K562 (cell line): ENCODE measurements around the gene NUDT1. TPM values are rescaled to one million over a fixed set of nuclear protein-coding genes. Genes with fewer than 3 reads are reported as not detected.

Source experiments
- ATAC-seq: fragments of 200-7000 bp; cut with Tn5 transposase; 3 replicates; pipeline ENCODE4 v1.9.1; 2020; ENCODE audit warnings: moderate library complexity
- BruUV-seq: library from RNA; stranded (reverse); fragments of 400-500 nt; replicated peaks from 2 replicates; lab custom pipeline; 2021; lab: Mats Ljungman, UMichigan
- CTCF ChIA-PET: fragments of 300-600 bp; formaldehyde crosslinking; extraction: SDS; loops from one replicate; lab custom pipeline; 2021; ENCODE audit warnings: low intra/inter-chr PET ratio; lab: Yijun Ruan, JAX
- POLR2A ChIA-PET: fragments of 300-600, 350-650 bp; sonication (Branson Sonifier 250); formaldehyde crosslinking; extraction: SDS; loops from one replicate; lab custom pipeline; 2021; ENCODE audit warnings: antibody characterized with exemption, inconsistent platforms; lab: Yijun Ruan, JAX
- DNase-seq, 4 experiments: peaks; one replicate each; pipeline versions ENCODE4 v3.0.0 to v3.0.0-alpha.2; 2011 to 2018; ENCODE audit warnings: low spot score in 3 of 4, mixed read lengths in 3 of 4; ENCODE audit errors: extremely low read depth in 1 of 4
- FAIRE-seq: peaks from 2 replicates; lab custom pipeline; 2011; peaks lifted over from hg19 to GRCh38; lab: Jason Lieb, UNC
- H2AFZ ChIP-seq: 2 replicates; pipeline ENCODE4 v1.6.0; 2011; ENCODE audit warnings: low read depth, low read length, control low read depth, inconsistent platforms
- H3K27ac ChIP-seq: fragments of 200-600 bp; 3 replicates; pipeline ENCODE4 v1.8.0; 2011; ENCODE audit warnings: low read depth, mild to moderate bottlenecking, control low read depth, inconsistent platforms, low read length, moderate library complexity, mixed read lengths; ENCODE audit errors: extremely low read depth
- H3K27me3 ChIP-seq, 2 experiments: fragments of 300-600 bp in 1 of 2; 2 replicates in 1 of 2; 3 replicates in 1 of 2; pipeline versions ENCODE4 v1.6.0 to v1.8.0; 2011; ENCODE audit warnings: inconsistent platforms in 2 of 2, low read length in 2 of 2, mild to moderate bottlenecking in 1 of 2, mixed read lengths in 1 of 2, moderate library complexity in 1 of 2; ENCODE audit not compliant: control insufficient read depth in 2 of 2, insufficient read depth in 2 of 2
- H3K36me3 ChIP-seq: fragments of 300-600 bp; 3 replicates; pipeline ENCODE4 v1.8.0; 2011; ENCODE audit warnings: mild to moderate bottlenecking, low read length, inconsistent platforms; ENCODE audit not compliant: control insufficient read depth, insufficient read depth
- H3K4me1 ChIP-seq, 2 experiments: fragments of 200-600 bp in 1 of 2; replicated peaks in 1 of 2; 2 replicates in 1 of 2; 3 replicates in 1 of 2; pipeline versions ENCODE4 v1.5.1 to v1.8.0; 2011; ENCODE audit warnings: inconsistent platforms in 2 of 2, low read length in 2 of 2, mild to moderate bottlenecking in 1 of 2, mixed read lengths in 1 of 2, moderate library complexity in 1 of 2; ENCODE audit not compliant: control insufficient read depth in 2 of 2, insufficient read depth in 2 of 2
- H3K4me2 ChIP-seq: 2 replicates; pipeline ENCODE4 v1.6.1; 2011; ENCODE audit warnings: low read length, control low read depth, inconsistent platforms, mixed read lengths; ENCODE audit not compliant: insufficient read depth
- H3K4me3 ChIP-seq: fragments of 200-600 bp; sonication (generic), shearing (Covaris generic); 2 replicates; pipeline ENCODE4 v1.5.1; 2016; ENCODE audit warnings: control low read depth, inconsistent platforms
- H3K79me2 ChIP-seq: fragments of 200-600 bp; 3 replicates; pipeline ENCODE4 v1.8.0; 2011; ENCODE audit warnings: low read length, inconsistent platforms; ENCODE audit not compliant: control insufficient read depth, insufficient read depth
- H3K9ac ChIP-seq, 2 experiments: 2 replicates each; pipeline versions ENCODE4 v1.6.0 to v1.6.1; 2011; ENCODE audit warnings: low read depth in 2 of 2, low read length in 2 of 2, control low read depth in 1 of 2, inconsistent platforms in 1 of 2, mild to moderate bottlenecking in 1 of 2, mixed read lengths in 1 of 2; ENCODE audit not compliant: insufficient read depth in 1 of 2
- H3K9me1 ChIP-seq: one replicate; pipeline ENCODE4 v1.6.0; 2011; ENCODE audit warnings: inconsistent platforms, mild to moderate bottlenecking, low read length, moderate library complexity; ENCODE audit not compliant: control insufficient read depth, insufficient read depth
- H3K9me3 ChIP-seq: replicated peaks from 2 replicates; pipeline ENCODE4 v1.5.1; 2011; ENCODE audit warnings: low read depth, low read length, inconsistent platforms; ENCODE audit not compliant: control insufficient read depth, insufficient read depth
- H4K20me1 ChIP-seq: replicated peaks from 2 replicates; pipeline ENCODE4 v1.6.1; 2011; ENCODE audit warnings: low read length, inconsistent platforms, mixed read lengths; ENCODE audit not compliant: control insufficient read depth, insufficient read depth
- CHD1 ChIP-seq: fragments of 200-600 bp; sonication (generic); IDR thresholded peaks from one replicate; pipeline ENCODE4 v1.6.1; 2012; ENCODE audit warnings: mild to moderate bottlenecking, moderate library complexity, low read length, inconsistent platforms
- ESRRA ChIP-seq: fragments of 450-650 bp; IDR thresholded peaks from 2 replicates; pipeline ENCODE4 v1.6.1; 2014; ENCODE audit warnings: low read depth, mild to moderate bottlenecking, moderate library complexity, borderline replicate concordance
- FIP1L1 ChIP-seq: fragments of 200-400 bp; formaldehyde crosslinking; IDR thresholded peaks from 2 replicates; pipeline ENCODE4 v1.6.1; 2018; ENCODE audit warnings: mild to moderate bottlenecking, low read depth, low read length; ENCODE audit not compliant: poor library complexity, severe bottlenecking
- POU5F1 ChIP-seq: fragments of 150-350 bp; IDR thresholded peaks from 2 replicates; pipeline ENCODE4 v1.6.1; 2014; ENCODE audit warnings: borderline replicate concordance, low read length, low read depth, mild to moderate bottlenecking; ENCODE audit not compliant: partially characterized antibody
- RAD51 ChIP-seq: fragments of 450-650 bp; IDR thresholded peaks from 2 replicates; pipeline ENCODE4 v1.7.1; 2016; ENCODE audit warnings: low read depth, mild to moderate bottlenecking, borderline replicate concordance
- RUNX1 ChIP-seq: sonication (generic); IDR thresholded peaks from 2 replicates; pipeline ENCODE4 v1.6.1; 2016; ENCODE audit warnings: antibody characterized with exemption, low read depth
- SIX5 ChIP-seq, 2 experiments: IDR thresholded peaks; 2 replicates each; pipeline ENCODE4 v1.6.1; 2011; ENCODE audit warnings: low read length in 2 of 2, borderline replicate concordance in 1 of 2, low read depth in 1 of 2, mild to moderate bottlenecking in 1 of 2, moderate library complexity in 1 of 2; ENCODE audit not compliant: insufficient read depth in 1 of 2
- SMAD3 ChIP-seq: fragments of 450-650 bp; formaldehyde crosslinking; conservative IDR thresholded peaks from 2 replicates; pipeline ENCODE4 v1.4.0; 2020; ENCODE audit warnings: mild to moderate bottlenecking
- STAG1 ChIP-seq: sonication (generic); formaldehyde crosslinking; IDR thresholded peaks from 2 replicates; pipeline ENCODE4 v1.5.0; 2020; ENCODE audit warnings: missing genetic modification reagents, borderline replicate concordance
- TBL1XR1 ChIP-seq, 2 experiments: IDR thresholded peaks; 2 replicates each; pipeline ENCODE4 v1.6.1; 2012; ENCODE audit warnings: improper control_type of control experiment in 2 of 2, low read length in 2 of 2, mild to moderate bottlenecking in 1 of 2
- XRCC3 ChIP-seq: fragments of 450-650 bp; IDR thresholded peaks from 2 replicates; pipeline ENCODE4 v1.6.1; 2017; ENCODE audit warnings: mild to moderate bottlenecking, moderate library complexity
- ZC3H8 ChIP-seq: fragments of 450-650 bp; IDR thresholded peaks from 2 replicates; pipeline ENCODE4 v1.6.1; 2017
- WGBS: fragments of 100-300 bp; shearing (Covaris generic); methylation state at CpG from one replicate; pipeline ENCODE4 v1.1.6; 2016; ENCODE audit warnings: low coverage, mixed read lengths; ENCODE audit not compliant: insufficient coverage; ENCODE audit errors: missing lambda C conversion rate; 5-methylcytosine and 5-hydroxymethylcytosine counted together
- in situ Hi-C: fragments of 300-500 bp; cut with MboI; formaldehyde crosslinking; loops from 4 replicates; pipeline ENCODE4 v1.15.0; 2018; ENCODE audit warnings: inconsistent platforms, mixed read lengths
- intact Hi-C: fragments of 100-400 bp; cut with micrococcal nuclease; formaldehyde crosslinking; loops from 2 replicates; pipeline ENCODE4 v1.14.2; 2022
- polyA plus RNA-seq, 8 experiments: library from polyadenylated mRNA; depleted of rRNA in 4 of 8; stranded (reverse) in 5 of 8; unstranded in 3 of 8; fragments of >200 nt; fragmentation: Nextera tagmentation in 2 of 8; fragmentation: Illumina TruSeq in 1 of 8; extraction: Ambion mirVana in 2 of 8; extraction: Trizol in 1 of 8; gene quantifications; 2 replicates each; pipeline versions ENCODE4 v1.2.1 to v1.2.3, GENCODE V29; 2011 to 2014; ENCODE audit warnings: inconsistent platforms in 1 of 8, missing spikeins in 1 of 8
- total RNA-seq, 7 experiments: library from RNA; depleted of rRNA in 6 of 7; stranded (reverse); fragments of >200 nt in 6 of 7; fragmentation: Illumina TruSeq in 2 of 7; extraction: Trizol in 2 of 7; gene quantifications; 2 replicates each; pipeline versions ENCODE4 v1.2.1 to v1.2.3, GENCODE V29; 2011 to 2021; ENCODE audit warnings: low replicate concordance in 1 of 7
- TF ChIP-seq, protein P1 (sequence below): fragments of 250-450 bp; sonication (Bioruptor Pico); IDR thresholded peaks from 2 replicates; pipeline ENCODE4 v1.8.0; 2022; ENCODE audit warnings: moderate library complexity, mild to moderate bottlenecking, inconsistent platforms
- TF ChIP-seq, protein P2 (sequence below): fragments of 450-650 bp; IDR thresholded peaks from 2 replicates; pipeline ENCODE4 v1.7.0; 2016; ENCODE audit warnings: borderline replicate concordance

The NUDT1 gene
- total and polyA plus RNA-seq, 9 of the 15 experiments (the other 6 are each of a cell fraction or from before 2014, with no cell fraction given): 5.3 to 73.3 (median 29.6) TPM

DNA sequence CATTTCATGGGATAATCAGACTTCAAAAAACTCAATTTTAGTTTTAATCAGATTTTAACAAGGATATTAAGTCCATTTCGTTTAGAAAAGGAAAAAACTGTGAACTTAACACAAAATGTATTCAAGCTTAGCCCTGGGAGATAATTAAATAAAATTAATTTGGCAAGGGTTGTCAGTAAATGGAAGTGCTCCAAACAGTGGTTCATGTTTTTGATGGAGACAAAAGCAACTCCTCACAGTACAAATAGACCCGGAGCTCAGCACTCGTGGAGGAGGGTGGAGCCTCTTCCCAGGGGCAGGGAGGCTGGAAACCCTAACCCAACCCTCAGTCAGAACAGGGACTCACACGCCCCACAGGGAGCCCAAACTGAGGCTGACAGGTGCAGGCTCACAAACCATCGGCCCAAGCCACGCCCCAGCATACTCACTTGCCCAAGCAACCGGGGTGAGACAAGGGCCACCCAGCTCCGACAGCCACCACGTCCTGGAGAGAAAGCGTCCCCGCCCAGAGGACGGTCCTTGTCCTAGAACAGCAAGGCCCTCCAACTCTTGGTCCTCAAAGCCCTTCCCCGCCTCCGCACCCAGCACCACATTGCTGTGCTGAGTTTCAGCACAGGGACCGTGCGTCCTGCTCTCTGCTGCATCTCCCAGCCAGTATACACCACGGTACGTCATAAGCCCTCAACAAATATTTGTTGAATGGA is 49.0 kb upstream of the NUDT1 start:
- FAIRE-seq: no peak

More for the DNA sequence above, 49.0 kb upstream of the NUDT1 start:
- Histone ChIP-seq H3K9me3 (no peaks in the 10 kb centered on the region), H3K9ac (no peak overlapping the region), H3K27me3 (no peaks in the 10 kb centered on the region), H3K4me2 (no peak overlapping the region), H3K27ac (no peak overlapping the region), H3K36me3 (peaks cover 36% of the 10 kb centered on the region; the same call in 2 of the 3 replicates), H3K9me1 (no peaks in the 10 kb centered on the region), H2AFZ (no peak overlapping the region), H3K4me1 (peaks cover 0 to 13% of the 10 kb centered on the region in 2 experiments; a peak in 2 of 5 replicates), H4K20me1 (no peaks in the 10 kb centered on the region), H3K79me2 (no peaks in the 10 kb centered on the region), H3K4me3 (no peak overlapping the region)
- ATAC-seq (no peak), DNase-seq (no peak)
- no TSS peak for BruUV-seq
- intact Hi-C loops (no loop called here), in situ Hi-C loops (no loop called here)
- CTCF ChIA-PET: no interaction called here
- 88% methylated on average over 13 of the region's 18 CpGs for WGBS
- POLR2A ChIA-PET: interaction anchor here (1.4 kb wide), 1 partner anchor 12 kb away, joined by 3 read pairs; no protein-coding TSS in a partner anchor
- no peak for TF ChIP-seq POU5F1
- TF ChIP-seq, protein P1, sequence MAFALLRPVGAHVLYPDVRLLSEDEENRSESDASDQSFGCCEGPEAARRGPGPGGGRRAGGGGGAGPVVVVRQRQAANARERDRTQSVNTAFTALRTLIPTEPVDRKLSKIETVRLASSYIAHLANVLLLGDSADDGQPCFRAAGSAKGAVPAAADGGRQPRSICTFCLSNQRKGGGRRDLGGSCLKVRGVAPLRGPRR (CRISPR knock-in tag): no peak
- TF ChIP-seq ZC3H8: no peak
- no peak for TF ChIP-seq CHD1
- no peak for TF ChIP-seq ESRRA
- TF ChIP-seq STAG1 (CRISPR knock-in tag): no peak
- no peak for TF ChIP-seq FIP1L1
- no peak for TF ChIP-seq RAD51
- TF ChIP-seq TBL1XR1 (IDR thresholded peaks at IDR 0.05; ENCODE audit: low read length in 2 of 2): no peak
- no peak for TF ChIP-seq RUNX1
- no peak for TF ChIP-seq SIX5 (IDR thresholded peaks at IDR 0.05; ENCODE audit: borderline replicate concordance in 1 of 2, insufficient read depth in 1 of 2, low read depth in 1 of 2, low read length in 2 of 2)
- no peak for TF ChIP-seq XRCC3
- no peak for TF ChIP-seq SMAD3 (CRISPR knock-in tag)
- TF ChIP-seq, protein P2, sequence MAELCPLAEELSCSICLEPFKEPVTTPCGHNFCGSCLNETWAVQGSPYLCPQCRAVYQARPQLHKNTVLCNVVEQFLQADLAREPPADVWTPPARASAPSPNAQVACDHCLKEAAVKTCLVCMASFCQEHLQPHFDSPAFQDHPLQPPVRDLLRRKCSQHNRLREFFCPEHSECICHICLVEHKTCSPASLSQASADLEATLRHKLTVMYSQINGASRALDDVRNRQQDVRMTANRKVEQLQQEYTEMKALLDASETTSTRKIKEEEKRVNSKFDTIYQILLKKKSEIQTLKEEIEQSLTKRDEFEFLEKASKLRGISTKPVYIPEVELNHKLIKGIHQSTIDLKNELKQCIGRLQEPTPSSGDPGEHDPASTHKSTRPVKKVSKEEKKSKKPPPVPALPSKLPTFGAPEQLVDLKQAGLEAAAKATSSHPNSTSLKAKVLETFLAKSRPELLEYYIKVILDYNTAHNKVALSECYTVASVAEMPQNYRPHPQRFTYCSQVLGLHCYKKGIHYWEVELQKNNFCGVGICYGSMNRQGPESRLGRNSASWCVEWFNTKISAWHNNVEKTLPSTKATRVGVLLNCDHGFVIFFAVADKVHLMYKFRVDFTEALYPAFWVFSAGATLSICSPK: no peak
